GM21515 (cell line): ENCODE results near the gene MICAL1.
"Not testable (repeated sequence)": the region's sequence is repeated elsewhere in the genome, so short reads cannot be mapped to it uniquely, and the experiment has no call there.

Experiments used
- ATAC-seq: cut with Tn5 transposase; IDR thresholded peaks from one replicate; pipeline ENCODE4 v1.9.1; 2021; ENCODE audit not compliant: unreplicated experiment

The MICAL1 gene

GRCh38 chr6:109477184-109477583 lies 21.6 kb upstream of the MICAL1 start:
- ATAC-seq, result no peak

GRCh38 chr6:109475625-109476024 lies 20.1 kb upstream of the MICAL1 start:
- ATAC-seq, result no peak

- ATAC-seq, result no peak
Observed at GRCh38 chr6:109474995-109475394, 19.4 kb upstream of the MICAL1 start.

GRCh38 chr6:109473120-109473519 lies 17.5 kb upstream of the MICAL1 start:
- ATAC-seq, result no peak

- no peak for ATAC-seq
Observed at GRCh38 chr6:109472132-109472995, 16.8 kb upstream of the MICAL1 start.

- no peak for ATAC-seq
Observed at GRCh38 chr6:109471105-109471810, 15.7 kb upstream of the MICAL1 start.

- ATAC-seq, result no peak
Observed at GRCh38 chr6:109469591-109470189, 14.1 kb upstream of the MICAL1 start.

- ATAC-seq, result no peak
Observed at GRCh38 chr6:109467696-109468095, 12.1 kb upstream of the MICAL1 start.

GRCh38 chr6:109466212-109466923 lies 10.8 kb upstream of the MICAL1 start:
- no peak for ATAC-seq

- ATAC-seq, result no peak
Observed at GRCh38 chr6:109465772-109466171, 10.2 kb upstream of the MICAL1 start.

GRCh38 chr6:109461733-109462526 lies 6.4 kb upstream of the MICAL1 start:
- no peak for ATAC-seq

GRCh38 chr6:109461205-109461604 lies 5.6 kb upstream of the MICAL1 start:
- ATAC-seq, result not testable (repeated sequence)

- ATAC-seq, result no peak
Observed at GRCh38 chr6:109460161-109460829, 4.7 kb upstream of the MICAL1 start.

GRCh38 chr6:109458774-109459531 lies 3.4 kb upstream of the MICAL1 start:
- no peak for ATAC-seq

GRCh38 chr6:109457562-109457996 lies 2.0 kb upstream of the MICAL1 start:
- ATAC-seq, result no peak

GRCh38 chr6:109456710-109457561 lies 1.4 kb upstream of the MICAL1 start:
- no peak for ATAC-seq

GRCh38 chr6:109456111-109456583 lies 575 bp upstream of the MICAL1 start:
- ATAC-seq, result no peak
